ENCODE measurements around the gene IDI1.
A peak's percentile ranks its signal among the peaks of the same experiment; 100 is the strongest.
"Not testable (repeated sequence)": the region's sequence is repeated elsewhere in the genome, so short reads cannot be mapped to it uniquely, and the experiment has no call there.

Gene IDI1

DNA sequence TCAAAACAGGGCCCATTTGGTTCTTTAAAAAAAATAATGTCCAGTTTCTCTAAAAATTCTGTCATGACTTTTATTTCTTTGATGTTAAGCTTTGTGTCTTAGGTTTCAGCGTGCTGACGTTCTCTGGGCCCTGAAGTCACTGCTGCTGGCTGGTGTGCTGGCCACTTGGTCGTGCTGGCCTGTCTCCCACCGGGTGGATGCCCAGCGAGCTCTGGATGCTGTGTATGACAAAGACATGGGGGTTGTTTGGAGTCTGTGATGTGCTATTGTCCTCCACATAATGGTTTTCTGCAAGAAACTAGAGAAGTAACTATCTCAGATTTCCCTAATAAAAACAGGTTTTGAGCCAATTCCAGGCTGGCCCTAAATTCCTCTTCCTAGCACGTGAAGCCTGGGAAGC lies 13.7 kb downstream of the IDI1 start:
- Mint-ChIP-seq H3K36me3 (peaks cover 11% of the 10 kb centered on the region), H3K27ac (no peak overlapping the region), H3K4me1 (peaks cover 8% of the 10 kb centered on the region), H3K4me3 (no peak overlapping the region), H3K9me3 (no peaks in the 10 kb centered on the region), H3K27me3 (no peaks in the 10 kb centered on the region)
- CTCF ChIA-PET = no interaction called here
- DNase-seq = no peak

GRCh38 chr10:1034758-1035157 lies 14.2 kb downstream of the IDI1 start:
- peaks cover 8% of the 10 kb centered on the region for H3K36me3 Mint-ChIP-seq
- H3K4me3 Mint-ChIP-seq = no peak overlapping the region
- H3K27me3 Mint-ChIP-seq = no peaks in the 10 kb centered on the region
- CTCF ChIA-PET = no interaction called here
- H3K4me1 Mint-ChIP-seq = peaks cover 6% of the 10 kb centered on the region
- H3K9me3 Mint-ChIP-seq = no peaks in the 10 kb centered on the region
- no peak overlapping the region for H3K27ac Mint-ChIP-seq
- DNase-seq = no peak

DNA sequence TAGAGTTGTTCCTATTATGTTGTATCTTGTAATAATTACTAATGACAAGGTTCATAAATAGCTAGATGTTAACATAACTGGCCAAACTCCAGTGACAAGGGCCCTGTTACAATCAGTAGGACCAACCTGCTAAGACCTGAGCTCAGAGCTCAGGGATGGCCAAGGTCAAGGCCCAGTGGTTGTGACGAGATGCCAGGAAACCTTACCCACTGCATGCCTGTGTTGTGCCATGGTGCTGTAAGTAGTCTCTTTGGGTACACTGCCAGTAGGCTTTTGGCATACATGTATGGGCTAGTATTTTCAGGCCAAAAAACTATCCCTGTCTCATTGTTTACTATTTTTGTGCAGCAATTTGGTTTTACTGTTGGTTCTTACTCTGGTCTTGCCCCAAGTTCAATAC lies 15.3 kb downstream of the IDI1 start:
- Mint-ChIP-seq H3K27ac (no peak overlapping the region), H3K4me1 (peaks cover 6% of the 10 kb centered on the region), H3K36me3 (peaks cover 8% of the 10 kb centered on the region), H3K9me3 (no peaks in the 10 kb centered on the region), H3K27me3 (no peaks in the 10 kb centered on the region), H3K4me3 (no peak overlapping the region)
- CTCF ChIA-PET = no interaction called here
- no peak for DNase-seq

DNA sequence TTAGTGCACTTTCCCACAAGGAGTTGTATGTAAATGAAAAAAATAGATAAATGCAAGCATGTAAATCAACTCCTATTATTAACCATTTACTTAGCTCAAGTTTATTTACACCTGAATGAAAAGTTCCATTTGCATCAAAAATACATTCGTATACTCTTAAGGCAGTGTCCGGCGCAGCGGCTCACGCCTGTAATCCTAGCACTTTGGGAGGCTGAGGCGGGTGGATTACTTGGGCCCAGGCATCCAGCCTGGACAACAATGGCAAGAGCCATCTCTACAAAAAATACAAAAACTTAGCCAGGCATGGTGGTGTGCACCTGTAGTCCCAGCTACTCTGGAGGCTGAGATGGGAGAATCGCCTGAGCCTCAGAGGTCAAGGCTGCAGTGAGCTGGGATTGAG lies 19.1 kb downstream of the IDI1 start:
- CTCF ChIA-PET = no interaction called here
- Mint-ChIP-seq H3K27ac (no peak overlapping the region), H3K4me1 (no peaks in the 10 kb centered on the region), H3K4me3 (no peak overlapping the region), H3K36me3 (no peaks in the 10 kb centered on the region), H3K27me3 (no peaks in the 10 kb centered on the region), H3K9me3 (no peaks in the 10 kb centered on the region)
- no peak for DNase-seq

- no peak overlapping the region for H3K27ac Mint-ChIP-seq
- H3K4me3 Mint-ChIP-seq = no peak overlapping the region
- H3K27me3 Mint-ChIP-seq = no peaks in the 10 kb centered on the region
- no peaks in the 10 kb centered on the region for H3K9me3 Mint-ChIP-seq
- CTCF ChIA-PET = no interaction called here
- H3K36me3 Mint-ChIP-seq = no peaks in the 10 kb centered on the region
- no peaks in the 10 kb centered on the region for H3K4me1 Mint-ChIP-seq
- no peak for DNase-seq
Measured at GRCh38 chr10:1026578-1026977, 22.3 kb downstream of the IDI1 start.

DNA sequence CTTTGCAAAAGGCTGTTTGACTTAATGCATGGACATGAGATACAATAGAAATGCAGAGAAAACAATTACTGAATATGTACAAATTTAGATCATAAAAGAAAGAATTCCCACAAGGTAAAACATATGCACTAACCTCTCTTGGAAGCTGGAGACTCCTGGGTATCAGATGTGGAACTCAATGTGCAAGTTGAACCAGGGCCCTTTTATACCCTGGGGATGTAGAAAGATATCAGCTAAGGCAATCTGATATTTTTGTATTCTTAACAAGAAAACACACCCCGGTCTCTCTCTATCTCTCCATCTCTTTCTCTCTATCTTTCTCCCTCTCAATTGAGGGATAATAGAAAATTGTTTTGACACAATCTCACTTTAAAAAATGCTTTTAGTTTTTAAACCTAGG lies 23.2 kb downstream of the IDI1 start, which contains the start of gene IDI2:
Gene IDI2, minus strand, starts transcription at position 177 of the 400 bp plus-strand sequence. CDS start 1,136 bp downstream, outside the sequence.
- Mint-ChIP-seq H3K27me3 (no peaks in the 10 kb centered on the region), H3K4me1 (no peaks in the 10 kb centered on the region), H3K36me3 (peaks cover under 1% of the 10 kb centered on the region), H3K27ac (no peak within 1 kb of the TSS), H3K9me3 (no peaks in the 10 kb centered on the region), H3K4me3 (no peak within 1 kb of the TSS)
- CTCF ChIA-PET = no interaction called here
- no peak for DNase-seq

DNA sequence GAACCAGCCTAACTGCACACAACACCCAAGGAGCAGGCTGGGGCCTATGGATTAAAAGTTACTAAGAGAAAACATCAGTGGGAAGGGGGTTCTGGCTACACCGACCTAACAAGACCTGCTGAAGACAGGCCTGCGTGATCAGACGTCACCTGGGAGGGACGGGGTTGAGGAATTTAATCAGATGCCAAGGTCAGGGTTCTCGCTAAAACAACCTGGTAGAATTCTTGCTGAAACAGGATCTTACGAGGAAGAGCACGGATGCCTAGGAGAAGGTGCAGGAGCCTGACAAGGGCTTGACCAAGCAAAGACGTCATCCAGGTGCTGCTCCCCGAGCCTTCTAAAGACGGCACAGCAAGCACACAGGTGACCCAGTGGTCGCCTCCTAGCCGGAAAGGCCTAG lies 24.8 kb downstream of the IDI1 start:
- Mint-ChIP-seq H3K4me1 (no peaks in the 10 kb centered on the region), H3K4me3 (no peak overlapping the region), H3K9me3 (no peaks in the 10 kb centered on the region), H3K27ac (no peak overlapping the region), H3K27me3 (no peaks in the 10 kb centered on the region), H3K36me3 (peaks cover 10% of the 10 kb centered on the region)
- DNase-seq = no peak
- CTCF ChIA-PET = no interaction called here

GRCh38 chr10:1022413-1022812 lies 26.5 kb downstream of the IDI1 start:
- H3K27me3 Mint-ChIP-seq = no peaks in the 10 kb centered on the region
- no peak for DNase-seq
- H3K4me1 Mint-ChIP-seq = no peaks in the 10 kb centered on the region
- no peak overlapping the region for H3K27ac Mint-ChIP-seq
- H3K4me3 Mint-ChIP-seq = no peak overlapping the region
- CTCF ChIA-PET = no interaction called here
- no peaks in the 10 kb centered on the region for H3K9me3 Mint-ChIP-seq
- peaks cover 21% of the 10 kb centered on the region for H3K36me3 Mint-ChIP-seq

DNA sequence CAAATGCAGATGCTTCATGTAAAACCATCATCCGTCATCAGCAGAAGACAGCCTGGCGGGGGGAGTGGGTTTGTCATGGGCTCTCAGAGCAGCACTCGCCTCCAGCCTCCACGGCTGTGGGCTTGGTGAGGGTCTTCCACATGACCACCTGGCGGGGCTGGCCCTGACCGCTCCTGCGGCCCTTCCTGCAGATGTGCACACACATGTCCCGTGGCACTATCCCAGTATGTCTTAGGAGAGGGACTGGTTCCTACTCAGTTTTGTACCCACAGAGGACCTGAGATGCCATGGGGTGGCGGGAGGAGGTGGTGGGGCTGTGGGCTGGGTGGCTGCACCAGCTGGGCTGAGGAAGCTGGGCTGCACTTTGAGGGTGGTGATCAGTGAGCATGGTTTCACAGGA lies 28.0 kb downstream of the IDI1 start:
- CTCF ChIA-PET = no interaction called here
- H3K4me3 Mint-ChIP-seq = no peak overlapping the region
- H3K36me3 Mint-ChIP-seq = peaks cover 34% of the 10 kb centered on the region
- H3K27ac Mint-ChIP-seq = peak overlapping the region; percentile 14
- DNase-seq = no peak
- H3K27me3 Mint-ChIP-seq = no peaks in the 10 kb centered on the region
- H3K9me3 Mint-ChIP-seq = no peaks in the 10 kb centered on the region
- no peaks in the 10 kb centered on the region for H3K4me1 Mint-ChIP-seq

- Mint-ChIP-seq H3K27ac (no peak overlapping the region), H3K36me3 (peaks cover 37% of the 10 kb centered on the region), H3K4me3 (no peak overlapping the region), H3K27me3 (no peaks in the 10 kb centered on the region), H3K9me3 (no peaks in the 10 kb centered on the region), H3K4me1 (no peaks in the 10 kb centered on the region)
- CTCF ChIA-PET = interaction anchor here (1.2 kb wide), 1 partner anchor 15 kb away, joined by 3 read pairs; no protein-coding TSS in a partner anchor
- DNase-seq = no peak
Measured at GRCh38 chr10:1020460-1020859, 28.5 kb downstream of the IDI1 start.

DNA sequence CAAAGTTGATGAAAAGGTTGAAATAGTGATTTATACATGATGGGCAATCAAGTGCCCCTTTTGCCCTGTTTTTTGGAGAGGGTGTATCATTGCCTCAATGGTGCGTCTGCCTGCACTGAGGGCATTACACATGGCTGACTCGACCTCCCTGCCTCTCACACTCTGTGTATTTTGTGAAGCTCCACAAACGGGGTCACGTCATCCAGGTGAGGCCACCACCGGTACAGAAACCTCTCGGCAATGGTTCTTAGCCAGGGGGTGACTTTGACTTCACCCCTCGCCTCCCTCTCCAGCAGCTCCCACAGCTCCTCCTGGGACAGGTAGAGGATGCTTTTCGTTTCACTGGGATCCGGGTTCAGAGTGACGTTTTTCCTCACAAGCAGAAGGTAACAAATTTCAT lies 29.6 kb downstream of the IDI1 start:
- Mint-ChIP-seq H3K9me3 (no peaks in the 10 kb centered on the region), H3K27ac (peak overlapping the region; percentile 30), H3K27me3 (no peaks in the 10 kb centered on the region), H3K4me1 (no peaks in the 10 kb centered on the region), H3K36me3 (peaks cover 42% of the 10 kb centered on the region), H3K4me3 (no peak overlapping the region)
- no peak for DNase-seq
- CTCF ChIA-PET = interaction anchor here (1.2 kb wide), 1 partner anchor 14 kb away, joined by 3 read pairs; no protein-coding TSS in a partner anchor

- Mint-ChIP-seq H3K27ac (no peak overlapping the region), H3K27me3 (no peaks in the 10 kb centered on the region), H3K4me1 (no peaks in the 10 kb centered on the region), H3K36me3 (peaks cover 72% of the 10 kb centered on the region), H3K4me3 (no peak overlapping the region), H3K9me3 (no peaks in the 10 kb centered on the region)
- CTCF ChIA-PET = no interaction called here
- DNase-seq = no peak
Measured at GRCh38 chr10:1015688-1016087, 33.2 kb downstream of the IDI1 start.

DNA sequence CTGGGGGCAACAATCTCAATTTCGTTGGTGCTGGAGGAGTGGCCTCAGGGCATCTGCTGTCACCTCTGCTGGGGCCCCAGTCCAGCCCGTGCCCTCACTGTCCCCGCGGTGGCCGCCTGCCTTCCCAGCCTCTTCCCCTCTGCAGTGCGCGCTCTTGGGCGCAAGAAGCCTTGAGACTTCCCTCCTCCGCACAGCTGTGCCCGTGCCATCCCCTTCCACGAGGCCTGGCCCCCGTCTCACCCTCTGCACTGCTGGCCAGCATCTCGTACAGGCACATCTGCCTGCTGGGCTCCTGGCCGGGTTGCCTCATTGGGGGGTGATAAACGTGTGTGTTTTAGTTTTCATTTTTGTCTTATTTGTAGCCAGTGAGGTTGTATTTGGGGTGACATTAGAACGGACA lies 37.2 kb downstream of the IDI1 start:
- H3K27me3 Mint-ChIP-seq = no peaks in the 10 kb centered on the region
- H3K4me3 Mint-ChIP-seq = no peak overlapping the region
- H3K9me3 Mint-ChIP-seq = no peaks in the 10 kb centered on the region
- H3K36me3 Mint-ChIP-seq = peaks cover 69% of the 10 kb centered on the region
- no peak for DNase-seq
- CTCF ChIA-PET = no interaction called here
- H3K4me1 Mint-ChIP-seq = peaks cover 7% of the 10 kb centered on the region
- H3K27ac Mint-ChIP-seq = peak overlapping the region; percentile 49

- Mint-ChIP-seq H3K36me3 (peaks cover 66% of the 10 kb centered on the region), H3K27me3 (no peaks in the 10 kb centered on the region), H3K4me1 (peaks cover 7% of the 10 kb centered on the region), H3K27ac (peak overlapping the region; percentile 39), H3K4me3 (no peak overlapping the region), H3K9me3 (no peaks in the 10 kb centered on the region)
- DNase-seq = no peak
- CTCF ChIA-PET = no interaction called here
Measured at GRCh38 chr10:1010703-1011102, 38.2 kb downstream of the IDI1 start.

DNA sequence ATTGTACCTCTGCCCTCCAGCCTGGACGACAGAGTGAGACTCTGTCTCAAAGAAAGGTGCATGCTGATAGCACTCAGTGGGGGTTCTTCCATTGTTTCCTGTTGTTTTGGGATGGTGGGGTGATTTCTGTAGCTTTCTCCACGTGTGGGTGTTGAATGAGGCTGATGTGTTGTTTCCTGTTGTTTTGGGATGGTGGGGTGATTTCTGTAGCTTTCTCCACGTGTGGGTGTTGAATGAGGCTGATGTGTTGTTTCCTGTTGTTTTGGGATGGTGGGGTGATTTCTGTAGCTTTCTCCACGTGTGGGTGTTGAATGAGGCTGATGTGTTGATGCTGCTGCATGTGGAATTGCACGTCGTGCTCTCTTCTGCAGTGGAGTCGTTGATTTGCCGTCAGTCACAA lies 39.0 kb downstream of the IDI1 start:
- H3K4me1 Mint-ChIP-seq, DNase-seq, H3K27me3 Mint-ChIP-seq, CTCF ChIA-PET, H3K9me3 Mint-ChIP-seq, H3K4me3 Mint-ChIP-seq: not testable (repeated sequence)
- Mint-ChIP-seq H3K36me3 (peaks cover 72% of the 10 kb centered on the region), H3K27ac (peak overlapping the region; percentile 83)

GRCh38 chr10:1009071-1009494 lies 39.8 kb downstream of the IDI1 start:
- DNase-seq = no peak
- Mint-ChIP-seq H3K9me3 (no peaks in the 10 kb centered on the region), H3K4me1 (peaks cover 7% of the 10 kb centered on the region), H3K27me3 (no peaks in the 10 kb centered on the region), H3K36me3 (peaks cover 69% of the 10 kb centered on the region), H3K27ac (peak overlapping the region; percentile 83), H3K4me3 (no peak overlapping the region)
- CTCF ChIA-PET = no interaction called here

Measured in activated naive CD4-positive, alpha-beta T cell treated with anti-CD3 and anti-CD28 coated beads, Interleukin-2, amount 10 ng/mL, durations not matched to agents 7 days and 5 days (primary cell).